ENCODE measurements around the gene SDHAF2.

DNA sequence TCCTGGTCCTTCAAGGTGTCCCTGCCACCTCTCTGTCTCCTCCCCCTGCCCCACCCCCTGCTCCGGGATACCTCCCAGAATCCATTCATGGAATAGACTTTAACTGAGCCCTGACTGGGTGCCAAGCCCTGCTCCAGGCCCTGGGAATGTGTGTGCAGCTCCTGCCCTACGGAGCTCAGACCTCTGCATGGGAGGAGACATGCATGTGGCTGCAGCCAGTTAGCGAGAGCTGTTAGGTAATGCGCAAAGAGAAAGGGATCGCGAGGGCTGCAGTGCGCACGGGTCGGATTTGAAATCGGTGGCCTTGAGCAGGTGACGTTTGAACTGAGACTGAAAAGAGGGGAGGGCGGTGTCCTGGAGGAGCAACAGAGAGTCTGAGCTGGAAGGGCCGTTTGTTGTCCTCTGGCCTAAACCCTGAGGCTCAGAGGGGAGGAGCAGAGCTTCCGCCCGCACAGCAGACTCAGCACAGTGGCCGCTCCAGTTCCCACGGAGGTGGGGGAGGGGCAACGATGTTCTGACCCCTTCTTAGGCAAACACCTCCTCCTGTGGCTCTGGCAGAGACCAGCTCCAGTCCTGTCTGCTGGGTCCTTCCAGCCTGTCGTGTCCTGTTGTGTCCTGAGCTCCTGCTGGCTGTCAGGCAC lies 58.8 kb downstream of the SDHAF2 start:
- TF ChIP-seq, protein P1, sequence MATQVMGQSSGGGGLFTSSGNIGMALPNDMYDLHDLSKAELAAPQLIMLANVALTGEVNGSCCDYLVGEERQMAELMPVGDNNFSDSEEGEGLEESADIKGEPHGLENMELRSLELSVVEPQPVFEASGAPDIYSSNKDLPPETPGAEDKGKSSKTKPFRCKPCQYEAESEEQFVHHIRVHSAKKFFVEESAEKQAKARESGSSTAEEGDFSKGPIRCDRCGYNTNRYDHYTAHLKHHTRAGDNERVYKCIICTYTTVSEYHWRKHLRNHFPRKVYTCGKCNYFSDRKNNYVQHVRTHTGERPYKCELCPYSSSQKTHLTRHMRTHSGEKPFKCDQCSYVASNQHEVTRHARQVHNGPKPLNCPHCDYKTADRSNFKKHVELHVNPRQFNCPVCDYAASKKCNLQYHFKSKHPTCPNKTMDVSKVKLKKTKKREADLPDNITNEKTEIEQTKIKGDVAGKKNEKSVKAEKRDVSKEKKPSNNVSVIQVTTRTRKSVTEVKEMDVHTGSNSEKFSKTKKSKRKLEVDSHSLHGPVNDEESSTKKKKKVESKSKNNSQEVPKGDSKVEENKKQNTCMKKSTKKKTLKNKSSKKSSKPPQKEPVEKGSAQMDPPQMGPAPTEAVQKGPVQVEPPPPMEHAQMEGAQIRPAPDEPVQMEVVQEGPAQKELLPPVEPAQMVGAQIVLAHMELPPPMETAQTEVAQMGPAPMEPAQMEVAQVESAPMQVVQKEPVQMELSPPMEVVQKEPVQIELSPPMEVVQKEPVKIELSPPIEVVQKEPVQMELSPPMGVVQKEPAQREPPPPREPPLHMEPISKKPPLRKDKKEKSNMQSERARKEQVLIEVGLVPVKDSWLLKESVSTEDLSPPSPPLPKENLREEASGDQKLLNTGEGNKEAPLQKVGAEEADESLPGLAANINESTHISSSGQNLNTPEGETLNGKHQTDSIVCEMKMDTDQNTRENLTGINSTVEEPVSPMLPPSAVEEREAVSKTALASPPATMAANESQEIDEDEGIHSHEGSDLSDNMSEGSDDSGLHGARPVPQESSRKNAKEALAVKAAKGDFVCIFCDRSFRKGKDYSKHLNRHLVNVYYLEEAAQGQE (IDR thresholded peaks at IDR 0.05; ENCODE audit: low read depth, low read length) = no peak
- TF ChIP-seq CTCF (IDR thresholded peaks at IDR 0.05) (no peak), RAD21 (IDR thresholded peaks at IDR 0.05; ENCODE audit: low read length) (no peak), POLR2AphosphoS5 (IDR thresholded peaks at IDR 0.05; ENCODE audit: low read depth, low read length) (no peak), MXI1 (IDR thresholded peaks at IDR 0.05; ENCODE audit: low read depth, low read length) (no peak), USF2 (IDR thresholded peaks at IDR 0.05; ENCODE audit: borderline replicate concordance, low read depth, low read length) (no peak), YY1 (IDR thresholded peaks at IDR 0.05; ENCODE audit: low read depth) (no peak), EP300 (IDR thresholded peaks at IDR 0.05; ENCODE audit: borderline replicate concordance in 1 of 2, low read depth in 1 of 2, low read length in 1 of 2) (no peak), SIN3A (IDR thresholded peaks at IDR 0.05; ENCODE audit: borderline replicate concordance, low read depth, low read length) (no peak), GABPA (IDR thresholded peaks at IDR 0.05; ENCODE audit: low read depth) (no peak), JUND (IDR thresholded peaks at IDR 0.05) (no peak)
- TF ChIP-seq, protein P2, sequence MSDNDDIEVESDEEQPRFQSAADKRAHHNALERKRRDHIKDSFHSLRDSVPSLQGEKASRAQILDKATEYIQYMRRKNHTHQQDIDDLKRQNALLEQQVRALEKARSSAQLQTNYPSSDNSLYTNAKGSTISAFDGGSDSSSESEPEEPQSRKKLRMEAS (IDR thresholded peaks at IDR 0.05; ENCODE audit: low read depth) = no peak
